ENCODE measurements around the gene HNRNPC.

Gene HNRNPC

GRCh38 chr14:21268617-21269251 lies 508 bp downstream of the HNRNPC start:
- peak; percentile 59 for DNase-seq

- DNase-seq: peak; percentile 65
These were observed 1.2 kb downstream of the HNRNPC start for GRCh38 chr14:21267886-21268616.

- peak; percentile 35 for DNase-seq
These were observed 1.8 kb downstream of the HNRNPC start for GRCh38 chr14:21267431-21267845.

- peak; percentile 69 for DNase-seq
These were observed 5.0 kb downstream of the HNRNPC start for GRCh38 chr14:21264025-21264801.

GRCh38 chr14:21263284-21264024 lies 5.8 kb downstream of the HNRNPC start:
- peak; percentile 35 for DNase-seq

GRCh38 chr14:21262410-21262809 lies 6.8 kb downstream of the HNRNPC start:
- peak; percentile 11 for DNase-seq

GRCh38 chr14:21261824-21262223 lies 7.4 kb downstream of the HNRNPC start:
- peak; percentile 2 for DNase-seq

GRCh38 chr14:21258889-21259787 lies 10.1 kb downstream of the HNRNPC start:
- peak; percentile 12 for DNase-seq

GRCh38 chr14:21258005-21258888 lies 11.0 kb downstream of the HNRNPC start:
- peak; percentile 4 for DNase-seq

- DNase-seq: peak; percentile 38
These were observed 11.8 kb downstream of the HNRNPC start for GRCh38 chr14:21257394-21257909.

- peak; percentile 19 for DNase-seq
These were observed 12.5 kb downstream of the HNRNPC start for GRCh38 chr14:21256539-21257393.

- DNase-seq: peak; percentile 1
These were observed 13.2 kb downstream of the HNRNPC start for GRCh38 chr14:21256102-21256447.

GRCh38 chr14:21255385-21256101 lies 13.7 kb downstream of the HNRNPC start:
- DNase-seq: peak; percentile 9

GRCh38 chr14:21252149-21252548 lies 17.1 kb downstream of the HNRNPC start:
- no peak for DNase-seq

GRCh38 chr14:21251215-21251614 lies 18.0 kb downstream of the HNRNPC start:
- no peak for DNase-seq

GRCh38 chr14:21248739-21249411 lies 20.4 kb downstream of the HNRNPC start:
- DNase-seq: no peak

GRCh38 chr14:21248338-21248737 lies 20.9 kb downstream of the HNRNPC start:
- DNase-seq: no peak

GRCh38 chr14:21245813-21246212 lies 23.4 kb downstream of the HNRNPC start:
- DNase-seq: no peak
